Stimulated activated CD8-positive, alpha-beta memory T cell treated with anti-CD3 and anti-CD28 coated beads, Interleukin-4, amount 100 ng/mL, for 1 hour (primary cell): ENCODE measurements around the gene C1QTNF8.

ENCODE experiments used
- DNase-seq, 2 donors: peaks; one replicate each; pipeline ENCODE4 v3.0.0-alpha.2; 2020; ENCODE audit warnings: low read depth in 2 of 2, low spot score in 1 of 2

Gene C1QTNF8

DNA sequence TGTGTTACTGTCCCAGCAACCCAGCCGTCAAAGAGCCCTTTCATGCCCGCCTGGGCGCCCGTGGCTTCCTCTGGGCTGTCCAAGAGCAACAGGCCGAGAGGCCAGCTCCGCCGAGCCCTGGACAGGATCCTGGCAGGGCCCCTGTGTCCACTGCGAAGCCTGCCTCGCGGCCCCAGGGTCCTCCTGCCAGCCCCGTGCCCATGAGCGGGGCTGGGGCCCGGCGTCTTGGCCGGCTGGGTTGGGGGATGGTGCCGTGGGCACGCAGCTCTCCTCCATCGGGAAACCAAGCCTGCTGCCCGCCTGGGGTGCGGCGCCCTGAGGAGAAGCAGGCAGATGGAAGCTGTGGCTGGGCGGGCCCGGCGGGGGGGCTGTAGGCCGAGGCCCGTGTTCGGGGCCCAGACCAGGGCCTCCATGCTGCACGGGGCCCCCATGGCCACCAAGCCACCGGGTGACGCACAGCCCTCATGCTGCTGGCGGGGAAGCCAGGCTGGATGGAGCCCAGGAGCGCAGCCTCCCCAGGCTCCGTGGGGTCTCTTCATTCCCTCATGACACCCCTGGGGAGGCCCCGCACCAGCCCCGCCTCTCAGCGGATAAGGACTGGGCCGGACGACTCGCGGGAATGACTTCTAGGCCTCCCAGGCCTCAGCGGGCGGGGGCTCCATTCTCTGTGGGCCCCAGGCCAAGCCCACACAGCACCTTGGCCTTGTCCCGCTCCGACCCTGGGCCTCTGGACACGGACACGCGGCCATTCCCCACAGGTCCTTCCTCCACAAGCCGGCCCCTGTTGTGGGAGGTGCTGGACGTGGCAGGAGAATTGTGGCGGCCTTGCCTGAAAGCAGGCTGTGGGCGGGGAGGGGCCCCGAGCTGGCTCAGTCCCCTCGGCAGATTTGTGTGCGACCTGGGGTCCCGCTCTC lies at the start of gene C1QTNF8:
C1QTNF8 (minus strand) TSS at position 76 of the 914 bp plus-strand sequence. CDS start 1,322 bp downstream, outside the sequence.
- no peak for DNase-seq

- no peak for DNase-seq
Measured at GRCh38 chr16:1145383-1146100, 49.5 kb upstream of the C1QTNF8 start.

DNA sequence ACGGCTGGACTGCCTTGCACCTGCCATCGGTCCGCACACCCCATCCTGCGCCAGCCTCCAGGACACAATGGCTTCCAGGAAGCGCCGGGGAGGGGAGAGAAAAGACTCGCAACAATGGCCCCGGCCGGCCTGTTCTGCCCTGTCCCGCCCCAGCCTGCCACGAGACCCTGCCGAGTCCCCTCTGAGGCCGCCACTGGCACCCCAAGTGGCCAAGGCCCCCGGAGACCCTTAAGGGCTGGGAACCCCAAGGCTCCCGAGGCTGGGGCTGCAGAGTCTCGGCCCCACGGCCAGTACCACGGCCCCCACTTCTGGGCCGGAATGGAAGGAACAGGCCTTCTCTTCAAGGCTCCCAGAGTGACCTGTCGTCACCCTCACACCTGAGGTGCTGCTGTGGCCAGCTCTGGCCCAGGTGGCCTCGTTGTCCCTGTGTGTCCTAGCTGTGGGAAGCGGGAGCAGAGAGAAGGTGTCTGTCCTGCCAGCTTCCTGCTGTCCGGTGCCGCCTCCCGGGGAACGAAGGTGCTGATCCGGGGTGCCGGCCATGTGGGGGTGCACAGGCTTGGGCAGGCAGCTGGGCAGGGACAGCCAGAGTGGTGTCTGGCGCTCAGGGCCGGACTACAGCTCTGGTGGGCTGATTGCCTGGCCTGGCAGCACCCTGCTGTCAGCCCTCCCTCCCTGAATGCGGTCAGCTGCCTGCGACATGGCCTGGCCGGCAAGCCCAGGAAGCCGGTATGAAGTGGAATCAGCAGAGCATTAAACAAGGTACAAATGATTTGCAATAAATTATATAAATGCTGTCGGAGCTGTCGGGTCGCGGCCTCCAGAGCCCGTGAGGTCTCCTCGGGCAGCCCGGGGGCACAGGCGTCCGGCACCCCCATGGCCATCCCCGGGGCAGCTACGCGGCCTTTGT lies 48.7 kb upstream of the C1QTNF8 start:
- no peak for DNase-seq

DNA sequence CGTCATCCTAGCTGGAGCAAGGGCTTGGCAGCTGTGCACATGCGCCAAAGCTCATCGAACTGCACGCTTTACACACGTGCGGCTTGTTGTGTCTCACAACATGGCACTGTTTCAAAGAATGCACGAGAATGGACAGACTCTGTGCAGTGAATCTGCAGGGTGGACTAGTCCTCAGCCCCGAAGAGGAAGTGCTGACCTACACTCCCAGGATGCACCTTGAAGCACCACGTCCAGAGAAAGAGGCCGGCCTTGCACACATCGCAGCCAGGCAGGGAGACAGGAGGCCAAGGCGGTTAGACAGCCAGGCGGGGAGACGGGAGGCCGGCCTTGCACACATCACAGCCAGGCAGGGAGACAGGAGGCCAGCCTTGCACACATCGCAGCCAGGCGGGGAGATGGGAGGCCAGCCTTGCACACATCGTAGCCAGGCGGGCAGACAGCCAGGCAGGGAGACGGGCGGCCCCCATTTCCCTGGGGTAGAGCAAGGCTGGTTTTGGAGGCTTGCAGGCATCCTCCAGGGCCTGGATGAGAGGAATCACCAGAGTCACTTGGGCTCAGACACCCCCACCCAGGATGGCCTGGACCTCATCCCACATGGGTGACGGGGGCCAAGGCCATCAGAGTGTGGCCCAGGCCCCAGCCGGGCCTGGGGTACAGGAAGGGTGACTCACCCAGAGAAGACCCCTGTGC lies 47.9 kb upstream of the C1QTNF8 start:
- DNase-seq, result no peak

- no peak for DNase-seq
Measured at GRCh38 chr16:1142911-1143310, 46.9 kb upstream of the C1QTNF8 start.

DNA sequence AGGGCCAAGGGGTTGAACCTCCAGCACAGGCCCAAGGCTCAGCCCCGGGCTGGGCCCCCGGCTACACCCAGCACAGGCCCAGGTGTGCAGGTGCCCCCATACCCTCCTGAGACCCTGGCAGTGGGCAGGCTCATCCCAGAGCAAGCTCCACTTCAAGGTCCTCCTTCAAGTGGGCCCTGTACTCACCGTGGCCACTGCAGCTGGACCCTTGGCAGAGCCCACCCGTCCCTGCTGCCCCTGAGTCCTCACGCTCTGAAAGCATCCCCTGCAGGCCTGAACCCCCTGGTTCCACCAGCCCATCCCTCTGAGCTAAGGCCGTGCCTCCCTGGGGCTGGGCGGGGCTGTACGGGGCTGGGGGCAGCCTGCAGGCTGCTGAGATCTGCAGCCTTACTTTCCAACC lies 45.7 kb upstream of the C1QTNF8 start:
- DNase-seq, result no peak

DNA sequence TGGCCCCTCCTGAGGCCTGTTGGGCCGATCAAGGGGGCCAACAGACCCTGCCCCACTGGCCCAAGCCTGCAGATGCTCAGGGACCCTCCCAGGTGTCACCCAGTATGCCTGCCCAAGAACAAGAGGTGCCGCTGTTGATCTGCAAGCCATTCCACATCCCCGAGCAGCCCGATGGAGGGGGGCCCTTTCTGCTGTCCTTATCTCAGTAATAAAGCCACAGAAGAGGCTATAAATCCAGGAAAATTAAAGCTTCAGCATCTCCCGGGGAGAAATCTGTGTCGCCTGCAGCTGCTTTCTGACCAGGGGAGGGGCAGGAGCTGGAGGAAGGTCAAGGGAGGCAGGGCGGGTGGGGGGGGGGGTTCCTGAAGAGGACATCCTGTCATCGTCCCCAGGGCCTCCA lies 45.1 kb upstream of the C1QTNF8 start:
- DNase-seq, result no peak

DNA sequence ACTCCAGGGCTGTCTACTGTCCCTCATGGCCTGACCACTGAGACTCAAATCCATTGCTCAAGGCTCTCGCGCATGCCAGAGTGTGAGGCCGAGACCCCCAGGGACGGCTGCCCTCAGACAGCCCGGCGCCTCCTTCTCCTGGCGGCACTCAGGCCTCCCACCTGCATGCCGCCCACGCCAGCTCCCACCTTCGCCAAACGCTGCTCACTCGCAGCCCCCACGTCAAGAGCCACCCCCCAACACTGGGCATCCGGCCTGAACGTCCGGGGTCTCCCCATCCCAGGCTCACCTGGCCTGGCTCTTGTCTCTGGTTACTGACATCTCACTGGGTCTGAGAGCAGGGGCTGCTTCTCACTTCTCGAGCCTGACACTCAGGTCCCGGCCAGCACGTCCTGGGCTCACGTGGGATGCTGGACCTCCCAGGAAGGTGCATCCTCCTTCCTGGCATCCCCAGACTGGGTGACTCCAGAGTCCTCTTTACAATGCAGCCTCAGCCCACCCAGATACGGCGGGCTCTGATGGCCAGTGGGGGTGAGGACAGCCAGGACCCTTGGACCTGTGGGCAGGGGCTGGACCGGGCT lies 44.6 kb upstream of the C1QTNF8 start:
- no peak for DNase-seq

DNA sequence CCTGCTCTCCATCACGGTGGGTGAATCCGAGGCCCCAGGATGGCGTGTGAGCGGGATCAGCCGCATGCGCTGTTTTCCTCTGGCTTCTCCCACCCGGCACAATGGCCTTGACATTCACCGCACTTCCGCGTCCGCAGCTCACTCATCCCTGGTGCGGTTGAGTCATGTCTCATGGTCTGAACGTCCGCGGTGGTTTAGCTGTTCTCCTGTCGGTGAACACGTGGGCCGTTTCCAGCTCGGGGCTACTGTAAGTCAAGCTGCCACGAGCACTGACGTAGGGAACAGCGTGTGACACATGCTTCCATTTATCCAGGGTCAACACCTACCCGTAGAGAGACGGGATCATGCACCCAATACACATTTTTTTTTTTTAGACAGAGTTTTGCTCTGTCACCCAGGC lies 41.6 kb upstream of the C1QTNF8 start:
- DNase-seq, result no peak

DNA sequence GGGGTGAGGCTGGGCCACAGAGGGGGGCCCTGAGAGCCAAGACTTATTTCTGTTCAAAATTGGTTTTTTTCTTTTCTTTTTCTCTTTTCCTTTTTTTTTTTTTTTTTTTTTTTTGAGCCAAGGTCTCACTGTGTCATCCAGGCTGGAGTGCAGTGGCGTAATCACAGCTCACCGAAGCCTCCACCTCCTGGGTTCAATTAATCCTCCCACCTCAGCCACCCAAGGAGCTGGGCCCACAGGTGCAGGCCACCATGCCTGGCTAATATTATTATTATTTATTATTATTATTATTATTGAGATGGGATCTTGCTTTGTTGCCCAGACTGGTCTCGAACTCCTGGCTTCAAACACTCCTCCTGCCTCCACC lies 39.4 kb upstream of the C1QTNF8 start:
- no peak for DNase-seq

DNA sequence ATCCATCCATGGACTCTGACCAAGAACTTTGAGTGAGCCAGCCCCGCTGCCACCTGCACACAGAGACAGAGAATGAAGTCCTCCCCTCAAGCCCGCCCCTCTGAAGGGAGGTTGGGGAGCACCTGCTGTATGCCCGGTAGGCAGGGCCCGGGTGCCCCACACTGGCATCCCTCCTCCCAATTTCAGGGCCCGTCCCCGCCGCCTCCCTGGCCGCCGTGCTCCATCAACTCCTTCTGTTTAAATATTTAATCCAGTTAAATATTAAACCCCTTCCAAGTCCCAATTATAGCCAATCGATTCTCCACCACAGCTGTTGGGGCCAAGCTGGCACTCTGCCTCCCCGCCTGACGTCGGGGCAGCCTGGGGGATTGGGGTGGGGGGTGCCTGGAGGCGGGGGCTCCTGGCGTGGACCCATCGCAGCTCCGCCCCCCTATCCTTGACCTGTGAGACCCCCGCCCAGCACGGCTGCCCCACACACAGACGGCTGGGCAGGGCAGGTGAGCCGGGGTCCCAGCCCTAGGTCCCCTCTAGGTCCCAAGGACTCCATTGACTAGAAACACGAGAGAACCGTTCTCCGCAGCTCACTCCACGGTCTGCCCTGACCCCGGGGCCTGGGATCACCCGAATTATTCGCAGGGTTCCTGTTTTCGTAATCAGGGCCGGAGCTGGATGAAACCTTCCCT lies 38.9 kb upstream of the C1QTNF8 start:
- no peak for DNase-seq

DNA sequence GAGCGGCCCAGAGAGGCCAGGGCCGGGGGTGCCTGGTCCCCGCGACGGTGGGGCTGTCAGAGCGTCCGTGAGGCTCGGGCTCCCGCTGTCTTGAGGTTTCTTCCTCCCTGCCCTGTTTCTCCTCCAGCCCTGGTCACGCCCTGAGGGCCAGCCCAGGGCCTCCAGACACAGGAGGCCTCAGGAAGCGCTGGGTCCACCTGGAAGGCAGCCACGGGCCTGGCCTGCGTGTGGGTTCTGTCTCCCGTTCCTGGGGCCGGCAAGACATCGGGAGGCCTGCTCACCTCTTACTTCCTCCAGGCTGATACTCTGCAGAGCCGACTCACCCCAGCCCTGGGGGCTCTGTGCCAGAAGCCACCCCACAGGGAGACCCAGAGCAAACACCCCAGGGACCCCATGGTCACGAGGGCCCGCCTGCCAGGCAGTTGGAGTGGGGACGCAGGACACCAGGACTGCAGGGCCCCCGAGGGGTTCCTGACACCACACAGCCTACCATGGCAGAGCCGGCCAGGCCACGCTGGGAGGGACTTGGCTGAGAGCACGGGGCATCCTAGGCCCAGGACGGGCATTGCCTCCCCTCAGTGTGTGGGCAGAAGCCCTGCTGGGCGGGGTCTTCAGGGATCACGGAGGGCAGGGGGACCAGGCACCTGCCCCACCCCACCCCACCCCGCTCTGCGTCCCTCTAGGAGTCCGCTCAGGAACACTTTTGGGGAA lies 37.9 kb upstream of the C1QTNF8 start:
- no peak for DNase-seq

DNA sequence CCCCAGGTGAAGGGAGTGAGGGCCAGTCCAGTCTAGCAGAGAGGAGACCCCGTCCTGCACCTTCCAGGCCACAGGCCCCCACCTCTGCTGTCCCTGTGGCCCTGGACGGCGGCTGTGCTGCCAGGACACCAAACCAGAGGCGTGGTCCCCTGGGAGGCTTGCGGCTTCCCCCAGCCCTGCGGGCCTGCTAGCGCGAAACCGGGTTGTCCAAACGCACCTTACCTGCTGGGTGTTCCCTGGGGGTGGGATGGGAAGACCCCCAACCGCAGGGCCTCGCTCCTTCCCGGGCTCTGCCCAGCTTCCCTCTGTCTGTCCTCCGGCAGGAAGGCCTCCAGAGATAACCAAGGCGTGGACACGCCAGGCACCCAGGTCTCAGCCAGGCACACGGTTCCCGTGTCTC lies 37.2 kb upstream of the C1QTNF8 start:
- DNase-seq, result no peak

DNA sequence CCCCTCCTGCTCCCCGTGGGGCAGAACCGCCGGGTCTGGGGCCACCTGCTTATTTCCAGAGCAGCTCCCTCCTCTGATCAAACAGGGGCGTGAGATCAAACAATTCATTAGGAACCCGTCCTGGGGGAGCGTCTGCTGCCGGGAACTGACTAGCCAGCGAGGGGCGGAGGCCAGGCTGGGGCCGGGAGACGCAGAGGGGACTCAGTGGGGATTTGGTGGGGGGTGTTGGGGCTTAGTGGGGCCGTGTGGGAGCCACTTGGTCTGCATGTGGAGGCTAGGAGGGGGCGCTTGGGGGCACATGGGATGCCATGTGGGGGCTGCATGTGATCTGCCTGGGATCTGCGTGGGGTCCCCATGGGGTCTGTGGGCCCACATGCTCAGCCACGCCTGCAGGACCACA lies 36.4 kb upstream of the C1QTNF8 start:
- DNase-seq, result no peak

GRCh38 chr16:1131378-1131994 lies 35.4 kb upstream of the C1QTNF8 start:
- no peak for DNase-seq

GRCh38 chr16:1130382-1130781 lies 34.3 kb upstream of the C1QTNF8 start:
- no peak for DNase-seq

GRCh38 chr16:1129106-1129960 lies 33.3 kb upstream of the C1QTNF8 start:
- no peak for DNase-seq
